ENCODE measurements around the gene OR10Z1. TPM values are rescaled to one million over a fixed set of nuclear protein-coding genes. Genes with fewer than 3 reads are reported as not detected.

The OR10Z1 gene
- total RNA-seq, 1 experiment from 2014 or later = not detected

GRCh38 chr1:158570480-158570879, 34.6 kb upstream of the OR10Z1 start, which contains the start of gene OR6P1:
Gene OR6P1, minus strand, starts transcription at chr1:158570580. Its CDS starts 6,976 bp downstream, at chr1:158563604.
- no peaks in the 10 kb centered on the region for H3K9me3 Mint-ChIP-seq (ENCODE audit: unreplicated experiment)
- no TSS peak for BruUV-seq (replicated peaks)
- TF ChIP-seq CTCF (IDR thresholded peaks at IDR 0.05; ENCODE audit: unreplicated experiment) = no peak
- no peaks in the 10 kb centered on the region for H3K4me1 Mint-ChIP-seq (ENCODE audit: insufficient read depth, unreplicated experiment)
- no peak within 1 kb of the TSS for H3K27ac Mint-ChIP-seq (ENCODE audit: low read depth, unreplicated experiment)
- DNase-seq (ENCODE audit: unreplicated experiment) = no peak
- POLR2A ChIA-PET = no interaction called here
- H3K27me3 Mint-ChIP-seq (ENCODE audit: insufficient read depth, unreplicated experiment) = peaks cover 86% of the 10 kb centered on the region
- H3K36me3 Mint-ChIP-seq (ENCODE audit: insufficient read depth, unreplicated experiment) = no peaks in the 10 kb centered on the region
- intact Hi-C loops (cut with micrococcal nuclease) = no loop called here
- no peak within 1 kb of the TSS for H3K4me3 Mint-ChIP-seq (ENCODE audit: unreplicated experiment)
- CTCF ChIA-PET = no interaction called here

- POLR2A ChIA-PET = no interaction called here
- Mint-ChIP-seq H3K27me3 (ENCODE audit: insufficient read depth, unreplicated experiment) (peaks cover 79% of the 10 kb centered on the region), H3K27ac (ENCODE audit: low read depth, unreplicated experiment) (no peak overlapping the region), H3K4me3 (ENCODE audit: unreplicated experiment) (no peak overlapping the region), H3K4me1 (ENCODE audit: insufficient read depth, unreplicated experiment) (no peaks in the 10 kb centered on the region), H3K9me3 (ENCODE audit: unreplicated experiment) (no peaks in the 10 kb centered on the region), H3K36me3 (ENCODE audit: insufficient read depth, unreplicated experiment) (no peaks in the 10 kb centered on the region)
- no TSS peak for BruUV-seq (replicated peaks)
- TF ChIP-seq CTCF (IDR thresholded peaks at IDR 0.05; ENCODE audit: unreplicated experiment) = no peak
- DNase-seq (ENCODE audit: unreplicated experiment) = no peak
- intact Hi-C loops (cut with micrococcal nuclease) = no loop called here
- CTCF ChIA-PET = no interaction called here
Observed at GRCh38 chr1:158572226-158572625, 32.8 kb upstream of the OR10Z1 start.

- Mint-ChIP-seq H3K27ac (ENCODE audit: low read depth, unreplicated experiment) (no peak overlapping the region), H3K4me1 (ENCODE audit: insufficient read depth, unreplicated experiment) (no peaks in the 10 kb centered on the region)
- TF ChIP-seq CTCF (IDR thresholded peaks at IDR 0.05; ENCODE audit: unreplicated experiment) = no peak
Observed at GRCh38 chr1:158577561-158577960, 27.5 kb upstream of the OR10Z1 start.

GRCh38 chr1:158579733-158580132, 25.3 kb upstream of the OR10Z1 start, which contains the start of gene OR10X1:
Gene OR10X1, minus strand, starts transcription at chr1:158579899. Its CDS starts 0 bp downstream, at chr1:158579899.
- peaks cover 41% of the 10 kb centered on the region for H3K27me3 Mint-ChIP-seq (ENCODE audit: insufficient read depth, unreplicated experiment)
- H3K4me1 Mint-ChIP-seq (ENCODE audit: insufficient read depth, unreplicated experiment) = no peaks in the 10 kb centered on the region
- no peak within 1 kb of the TSS for H3K27ac Mint-ChIP-seq (ENCODE audit: low read depth, unreplicated experiment)
- H3K4me3 Mint-ChIP-seq (ENCODE audit: unreplicated experiment) = no peak within 1 kb of the TSS
- ChIA-PET CTCF (no interaction called here), POLR2A (no interaction called here)
- no peak for TF ChIP-seq CTCF (IDR thresholded peaks at IDR 0.05; ENCODE audit: unreplicated experiment)
- H3K9me3 Mint-ChIP-seq (ENCODE audit: unreplicated experiment) = no peaks in the 10 kb centered on the region
- DNase-seq (ENCODE audit: unreplicated experiment) = no peak
- no TSS peak for BruUV-seq (replicated peaks)
- intact Hi-C loops (cut with micrococcal nuclease) = no loop called here
- H3K36me3 Mint-ChIP-seq (ENCODE audit: insufficient read depth, unreplicated experiment) = no peaks in the 10 kb centered on the region

More at GRCh38 chr1:158577561-158577960, 27.5 kb upstream of the OR10Z1 start:
- intact Hi-C loops (cut with micrococcal nuclease) = no loop called here
- no peak for DNase-seq (ENCODE audit: unreplicated experiment)
- Mint-ChIP-seq H3K4me3 (ENCODE audit: unreplicated experiment) (no peak overlapping the region), H3K9me3 (ENCODE audit: unreplicated experiment) (no peaks in the 10 kb centered on the region), H3K27me3 (ENCODE audit: insufficient read depth, unreplicated experiment) (peaks cover 41% of the 10 kb centered on the region), H3K36me3 (ENCODE audit: insufficient read depth, unreplicated experiment) (no peaks in the 10 kb centered on the region)
- ChIA-PET CTCF (interaction anchor here (0.9 kb wide), 1 partner anchor 82 kb away, joined by 3 read pairs; no protein-coding TSS in a partner anchor), POLR2A (no interaction called here)
- BruUV-seq (replicated peaks) = no TSS peak

All from MCF 10A (cell line).